22Rv1 (cell line): ENCODE results near the gene DNAH8.

ENCODE experiments used
- H3K27ac ChIP-seq: fragments of 450-650 bp; 2 replicates; pipeline ENCODE4 v1.5.1; 2017
- CTCF ChIP-seq: fragments of 450-650 bp; IDR thresholded peaks from 2 replicates; pipeline ENCODE4 v1.5.1; 2017; ENCODE audit warnings: mild to moderate bottlenecking
- ZFX ChIP-seq: fragments of 450-650 bp; IDR thresholded peaks from 2 replicates; pipeline ENCODE4 v1.6.1; 2017; ENCODE audit warnings: antibody characterized with exemption, borderline replicate concordance

The DNAH8 gene

GRCh38 chr6:38797391-38797790 is 82.3 kb downstream of the DNAH8 start:
- peak overlapping the region; percentile 88 for H3K27ac ChIP-seq
- TF ChIP-seq ZFX, result no peak
- TF ChIP-seq CTCF, result no peak

GRCh38 chr6:38799529-38800184 is 84.5 kb downstream of the DNAH8 start:
- TF ChIP-seq ZFX, result no peak
- TF ChIP-seq CTCF, result no peak
- no peak overlapping the region for H3K27ac ChIP-seq

GRCh38 chr6:38801305-38801704 is 86.2 kb downstream of the DNAH8 start:
- no peak overlapping the region for H3K27ac ChIP-seq
- no peak for TF ChIP-seq ZFX

- TF ChIP-seq CTCF, result no peak
- TF ChIP-seq ZFX, result no peak
- H3K27ac ChIP-seq, result peak overlapping the region; percentile 57
These were observed 87.4 kb downstream of the DNAH8 start for GRCh38 chr6:38802497-38802896.

- peak overlapping the region; percentile 57 for H3K27ac ChIP-seq
- TF ChIP-seq ZFX, result no peak
- TF ChIP-seq CTCF, result no peak
These were observed 88.0 kb downstream of the DNAH8 start for GRCh38 chr6:38803129-38803528.

GRCh38 chr6:38804358-38804757 is 89.2 kb downstream of the DNAH8 start:
- peak overlapping the region; percentile 57; the same call in 1 of the 2 replicates for H3K27ac ChIP-seq
- TF ChIP-seq CTCF, result no peak
- TF ChIP-seq ZFX, result no peak

- TF ChIP-seq CTCF (no peak), ZFX (no peak)
- H3K27ac ChIP-seq, result no peak overlapping the region
These were observed 90.1 kb downstream of the DNAH8 start for GRCh38 chr6:38805127-38805655.
